RPMI7951 (cell line): ENCODE results near the gene ZFTA. TPM values are rescaled to one million over a fixed set of nuclear protein-coding genes. Genes with fewer than 3 reads are reported as not detected.

Experiments used
- DNase-seq: peaks from one replicate; pipeline ENCODE4 v3.0.0-alpha.2; 2012; ENCODE audit warnings: low read depth
- total RNA-seq: library from RNA; depleted of rRNA; stranded (reverse); fragments of >200 nt; shearing (Covaris generic); gene quantifications from 2 replicates; pipeline ENCODE4 v1.2.3, GENCODE V29; 2014; rRNA removed

The ZFTA gene
- total RNA-seq, 1 experiment from 2014 or later: 6.0 TPM

DNA sequence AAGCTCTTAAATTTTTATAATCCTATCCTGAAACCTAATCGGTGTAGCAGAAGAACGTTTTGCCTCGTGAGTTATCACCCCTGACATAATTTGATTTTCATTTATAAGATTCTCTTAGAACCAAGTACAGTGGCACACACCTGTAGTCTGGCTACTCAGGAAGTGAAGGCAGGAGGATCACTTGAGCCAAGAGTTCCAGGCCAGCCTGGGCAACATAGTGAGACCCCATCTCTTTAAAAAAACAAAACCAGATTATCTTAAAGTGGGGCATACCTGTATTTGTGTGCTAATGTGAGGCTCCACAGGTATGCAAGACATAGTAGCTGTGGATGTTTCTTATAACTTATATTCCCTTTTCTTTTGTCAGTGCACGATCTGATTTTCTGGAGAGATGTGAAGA, 19.0 kb downstream of the ZFTA start:
- DNase-seq: no peak

DNA sequence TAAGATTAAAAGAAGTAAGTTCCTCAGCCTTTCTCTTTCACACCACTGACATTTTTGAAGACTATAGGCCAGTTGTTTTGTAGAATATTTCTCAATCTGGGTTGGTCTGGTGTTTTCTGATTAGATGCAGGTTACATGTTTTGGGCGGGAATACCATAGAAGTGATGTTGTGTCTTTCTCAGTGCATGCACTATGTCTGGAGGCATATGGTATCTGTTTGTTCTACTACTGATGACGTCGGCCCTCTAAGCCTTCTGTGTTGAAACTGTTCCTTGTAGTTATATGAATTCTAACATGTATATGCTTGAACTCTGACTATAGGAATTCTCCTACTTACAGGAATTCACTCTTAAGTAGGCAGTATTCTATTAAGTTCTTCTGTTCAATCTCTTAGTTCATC, 21.6 kb downstream of the ZFTA start:
- no peak for DNase-seq

DNA sequence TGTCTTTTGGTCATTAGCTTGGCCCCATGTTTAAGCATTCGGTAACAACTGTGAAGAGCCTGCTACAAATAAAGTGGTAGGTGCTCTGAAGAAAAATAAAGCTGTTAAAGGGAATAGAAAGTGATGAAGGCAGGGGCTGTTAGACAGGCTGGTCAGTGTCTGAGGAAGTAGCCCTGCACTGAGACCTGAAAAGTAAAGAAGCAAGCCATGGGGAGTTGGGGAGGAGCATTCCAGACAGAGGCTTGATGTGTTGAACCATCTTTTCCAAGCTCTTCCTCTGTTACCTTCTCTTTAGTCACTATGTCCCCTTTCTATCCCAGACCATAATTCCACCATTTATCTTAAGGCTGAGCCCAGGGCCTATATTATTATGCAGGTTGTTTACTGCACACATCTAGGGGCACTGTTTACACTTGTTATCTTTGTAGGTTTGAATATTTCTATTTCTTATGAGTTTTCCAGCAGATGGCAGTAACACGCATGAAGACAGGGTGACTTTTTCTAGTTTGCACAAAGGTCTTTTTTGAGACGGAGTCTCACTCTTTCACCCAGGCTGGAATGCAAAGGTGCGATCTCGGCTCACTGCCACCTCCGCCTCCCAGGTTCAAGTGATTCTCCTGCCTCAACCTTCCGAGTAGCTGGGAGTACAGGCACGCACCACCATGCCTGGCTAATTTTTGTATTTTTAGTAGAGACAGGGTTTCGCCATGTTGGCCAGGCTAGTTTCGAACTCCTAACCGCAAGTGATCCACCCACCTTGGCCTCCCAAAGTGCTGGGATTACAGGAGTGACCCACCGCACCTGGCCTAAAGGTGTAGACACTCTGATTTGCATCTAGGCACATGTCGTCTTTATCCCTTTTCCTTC, 23.0 kb downstream of the ZFTA start:
- peak; percentile 16 for DNase-seq

DNA sequence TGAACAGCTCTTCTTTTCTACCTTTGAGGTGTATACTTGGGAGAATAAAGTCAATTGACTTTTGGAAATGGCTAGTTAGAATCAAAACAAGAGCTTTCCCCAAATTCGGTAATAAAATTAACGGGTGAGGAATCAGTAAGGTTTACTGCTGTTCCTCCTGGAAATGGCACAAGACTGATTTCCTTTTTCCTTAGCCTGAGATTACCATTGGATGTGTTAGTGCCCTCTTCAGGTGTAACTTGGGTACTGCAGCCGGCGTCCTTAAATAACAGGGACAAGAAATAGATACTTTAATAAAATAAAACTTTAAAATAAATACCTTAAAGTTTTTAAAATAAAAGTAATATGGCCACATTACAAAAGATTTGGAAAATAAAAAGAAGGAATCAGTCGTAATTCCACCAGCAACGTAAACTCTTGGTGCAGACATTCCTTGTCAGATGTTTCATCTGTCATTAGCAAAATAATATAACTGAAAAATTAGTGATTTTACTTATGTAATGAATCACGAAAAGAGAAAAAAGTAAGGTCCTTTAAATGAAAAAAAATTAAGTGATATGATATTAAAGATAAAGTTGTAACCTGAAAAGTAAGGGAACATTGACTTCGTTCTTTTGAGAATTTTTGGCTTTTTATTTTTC, 29.7 kb downstream of the ZFTA start:
- peak; percentile 67 for DNase-seq

DNA sequence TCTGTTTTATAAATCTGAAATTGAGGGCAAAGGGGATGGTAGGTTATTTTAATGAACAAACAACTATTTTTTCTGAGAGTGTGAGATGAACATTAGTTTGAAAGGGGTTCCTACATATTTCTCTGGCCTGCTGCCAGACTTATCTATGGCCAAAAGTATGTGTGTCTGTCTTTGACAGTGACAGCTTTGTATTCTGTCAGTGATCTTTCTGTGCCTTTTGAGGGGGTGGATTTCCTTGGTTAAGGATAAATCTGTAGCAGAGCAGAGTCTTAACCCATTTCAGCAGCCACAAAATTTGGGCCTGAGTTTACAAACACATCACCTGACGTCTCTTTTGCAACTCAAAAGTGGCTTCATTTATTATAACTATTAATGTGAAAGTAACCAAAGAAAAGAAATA, 30.9 kb downstream of the ZFTA start:
- peak; percentile 12 for DNase-seq

DNA sequence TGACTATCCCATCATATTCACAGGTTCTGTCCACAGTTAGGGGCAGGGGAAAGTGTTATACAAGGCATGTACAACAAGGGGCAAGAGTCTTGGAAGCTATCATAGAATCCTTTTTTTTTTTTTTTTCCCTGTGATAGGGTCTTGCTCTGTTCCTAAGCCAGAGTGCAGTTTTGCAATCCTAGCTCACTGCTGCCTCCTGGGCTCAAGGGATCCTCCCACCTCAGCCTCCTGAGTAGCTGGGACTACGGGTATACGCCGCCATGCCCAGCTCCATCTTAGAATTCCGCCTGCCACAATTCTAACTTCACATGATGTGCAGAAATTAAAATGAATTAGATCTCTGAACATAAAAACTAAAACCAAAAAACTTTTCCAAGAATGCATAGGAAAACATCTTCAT, 31.7 kb downstream of the ZFTA start:
- no peak for DNase-seq

DNA sequence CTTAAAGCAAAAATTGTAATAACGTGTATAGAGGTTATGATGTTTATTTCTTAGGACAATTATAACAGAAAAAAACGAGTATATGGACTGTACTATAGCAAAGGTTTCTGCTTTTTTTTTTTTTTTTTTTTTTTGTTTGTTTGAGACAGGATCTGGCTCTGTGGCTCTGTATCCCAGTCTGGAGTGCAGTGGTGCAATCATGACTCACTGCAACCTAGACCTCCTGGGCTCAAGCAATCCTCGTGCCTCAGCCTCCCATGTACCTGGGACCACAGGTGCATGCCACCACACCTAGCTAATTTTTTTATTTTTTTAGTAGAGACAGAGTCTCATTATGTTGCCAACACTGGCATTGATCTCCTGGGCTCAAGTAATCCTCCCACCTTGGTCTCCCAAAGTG, 39.2 kb downstream of the ZFTA start:
- no peak for DNase-seq

DNA sequence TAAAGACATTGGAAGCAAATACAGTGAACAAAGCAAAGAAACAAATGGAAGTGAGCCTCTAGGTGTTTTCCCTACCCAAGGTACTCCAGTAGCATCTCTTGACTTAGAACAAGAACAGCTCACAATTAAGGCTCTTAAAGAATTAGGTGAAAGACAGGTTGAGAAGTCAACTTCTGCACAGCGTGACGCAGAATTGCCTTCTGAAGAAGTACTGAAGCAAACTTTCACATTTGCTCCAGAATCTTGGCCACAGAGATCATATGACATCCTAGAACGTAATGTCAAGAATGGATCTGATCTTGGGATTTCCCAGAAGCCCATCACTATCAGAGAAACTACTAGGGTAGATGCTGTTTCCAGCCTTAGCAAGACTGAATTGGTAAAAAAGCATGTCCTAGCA, 48.0 kb downstream of the ZFTA start:
- no peak for DNase-seq

DNA sequence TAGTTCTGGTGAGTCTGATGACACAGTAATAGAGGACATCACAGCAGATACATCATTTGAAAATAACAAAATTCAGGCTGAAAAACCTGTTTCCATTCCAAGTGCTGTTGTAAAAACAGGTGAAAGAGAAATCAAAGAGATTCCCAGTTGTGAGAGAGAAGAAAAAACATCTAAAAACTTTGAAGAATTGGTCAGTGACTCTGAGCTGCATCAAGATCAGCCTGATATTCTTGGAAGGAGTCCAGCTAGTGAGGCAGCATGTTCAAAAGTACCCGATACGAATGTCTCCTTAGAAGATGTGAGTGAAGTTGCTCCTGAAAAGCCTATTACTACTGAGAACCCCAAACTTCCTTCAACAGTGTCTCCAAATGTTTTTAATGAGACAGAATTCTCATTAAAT, 48.6 kb downstream of the ZFTA start:
- no peak for DNase-seq

DNA sequence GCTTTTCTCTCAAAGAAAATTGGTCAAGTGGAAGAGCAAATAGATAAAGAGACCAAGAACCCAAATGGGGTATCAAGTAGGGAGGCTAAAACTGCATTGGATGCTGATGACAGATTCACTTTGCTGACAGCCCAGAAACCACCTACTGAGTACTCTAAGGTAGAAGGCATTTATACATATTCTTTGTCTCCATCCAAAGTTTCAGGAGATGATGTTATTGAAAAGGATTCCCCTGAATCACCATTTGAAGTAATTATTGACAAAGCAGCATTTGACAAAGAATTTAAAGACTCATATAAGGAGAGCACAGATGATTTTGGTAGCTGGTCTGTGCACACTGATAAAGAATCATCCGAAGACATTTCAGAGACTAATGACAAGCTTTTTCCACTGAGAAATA, 49.6 kb downstream of the ZFTA start:
- no peak for DNase-seq

Other genes with a start within 250 kb of the ZFTA start
- 22.1 and 36.3 TPM in 2 replicates for gene PLAAT4, start 232.0 kb downstream of the ZFTA start, total RNA-seq
- not detected in 2 replicates for gene PLAAT2, start 205.4 kb downstream of the ZFTA start, total RNA-seq
- gene PLAAT3, start 154.3 kb downstream of the ZFTA start, total RNA-seq: 7.3 and 8.8 TPM in 2 replicates
- 128 and 139 TPM in 2 replicates for gene ATL3, start 97.4 kb downstream of the ZFTA start, total RNA-seq
- gene RTN3, start 87.3 kb downstream of the ZFTA start, total RNA-seq: 109 and 114 TPM in 2 replicates
- gene SPINDOC, start 44.7 kb upstream of the ZFTA start, total RNA-seq: 12.1 and 16.3 TPM in 2 replicates
- 7.5 and 9.0 TPM in 2 replicates for gene MARK2, start 70.3 kb upstream of the ZFTA start, total RNA-seq
- gene RCOR2, start 148.4 kb upstream of the ZFTA start, total RNA-seq: 0.96 and 2.1 TPM in 2 replicates
- gene NAA40, start 170.2 kb upstream of the ZFTA start, total RNA-seq: 10.8 TPM in 2 replicates
- 1,061 and 1,166 TPM in 2 replicates for gene COX8A, start 205.8 kb upstream of the ZFTA start, total RNA-seq
- gene OTUB1, start 217.7 kb upstream of the ZFTA start, total RNA-seq: 80.3 and 83.6 TPM in 2 replicates